ENCODE measurements around the gene TMEM243. TPM values are rescaled to one million over a fixed set of nuclear protein-coding genes. Genes with fewer than 3 reads are reported as not detected.

Gene TMEM243
- total and polyA plus RNA-seq, 5 donors = 7.1 to 11.2 (median 8.8) TPM

DNA sequence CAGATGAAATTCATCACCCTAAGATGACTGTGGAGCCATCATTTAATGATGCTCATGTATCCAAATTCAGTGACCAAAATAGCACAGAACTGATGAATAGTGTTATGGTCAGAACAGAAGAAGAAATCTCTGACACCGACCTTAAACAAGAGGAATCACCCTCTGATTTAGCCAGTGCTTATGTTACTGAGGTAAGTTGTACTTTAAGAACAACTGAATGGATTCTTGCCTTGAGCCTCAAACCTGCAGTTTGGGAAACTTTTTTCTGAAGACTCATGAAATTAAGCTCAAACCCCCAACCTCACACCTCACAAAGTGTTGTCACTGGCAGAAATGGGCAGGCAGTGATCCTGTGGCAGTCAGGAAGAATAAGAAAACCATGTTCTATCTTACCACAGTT lies 25.6 kb downstream of the TMEM243 start:
- H3K9me3 ChIP-seq (ENCODE audit: control insufficient read depth, low read length) = no peaks in the 10 kb centered on the region
- ATAC-seq (no peak), DNase-seq (no peak)
- H3K4me3 ChIP-seq (ENCODE audit: low read length) = no peak overlapping the region
- H3K27me3 ChIP-seq (ENCODE audit: control insufficient read depth, insufficient read depth) = no peaks in the 10 kb centered on the region
- 87% methylated on average over 1 of the region's 1 CpG for WGBS
- H3K4me1 ChIP-seq (ENCODE audit: control insufficient read depth, insufficient read depth, low read length) = no peaks in the 10 kb centered on the region
- intact Hi-C loops (cut with DNase I) = no loop called here
- no peak overlapping the region for H3K27ac ChIP-seq (ENCODE audit: low read length)

DNA sequence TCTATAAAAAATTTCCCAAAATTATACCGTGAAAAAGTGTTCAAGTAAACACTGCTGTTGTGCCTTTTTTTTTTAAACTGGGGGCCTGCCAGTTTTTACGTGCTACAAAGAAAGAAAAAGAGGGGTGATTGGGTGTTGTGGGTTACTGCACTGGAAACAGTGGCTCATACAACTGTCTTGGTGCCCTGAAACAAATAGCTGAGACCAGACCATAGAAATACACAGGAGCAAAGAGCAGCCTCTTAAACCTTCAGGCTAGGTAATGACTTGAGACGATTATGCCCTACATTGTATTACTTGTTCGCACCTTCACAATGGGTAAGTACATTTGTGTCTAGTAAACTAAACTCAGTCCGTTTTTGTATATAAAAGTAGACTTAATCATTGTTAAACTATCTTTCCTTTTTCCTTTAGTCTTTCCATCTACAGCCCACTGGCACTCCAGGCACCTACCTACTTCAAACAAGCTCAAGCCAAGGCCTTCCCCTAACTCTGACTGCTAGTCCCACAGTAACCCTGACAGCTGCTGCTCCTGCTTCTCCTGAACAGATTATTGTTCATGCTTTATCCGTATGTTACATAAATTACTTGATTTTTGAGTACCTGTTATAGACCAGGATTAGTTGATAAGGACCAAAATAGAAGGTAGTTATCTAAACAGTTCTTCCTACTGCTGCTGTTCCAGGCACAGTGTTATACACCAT lies 26.6 kb downstream of the TMEM243 start:
- Histone ChIP-seq H3K4me1 (ENCODE audit: control insufficient read depth, insufficient read depth, low read length) (no peaks in the 10 kb centered on the region), H3K27ac (ENCODE audit: low read length) (no peak overlapping the region), H3K27me3 (ENCODE audit: control insufficient read depth, insufficient read depth) (no peaks in the 10 kb centered on the region), H3K9me3 (ENCODE audit: control insufficient read depth, low read length) (no peaks in the 10 kb centered on the region), H3K4me3 (ENCODE audit: low read length) (no peak overlapping the region)
- intact Hi-C loops (cut with DNase I) = no loop called here
- DNase-seq (no peak), ATAC-seq (no peak)
- WGBS = 72% methylated on average over 6 of the region's 6 CpGs

DNA sequence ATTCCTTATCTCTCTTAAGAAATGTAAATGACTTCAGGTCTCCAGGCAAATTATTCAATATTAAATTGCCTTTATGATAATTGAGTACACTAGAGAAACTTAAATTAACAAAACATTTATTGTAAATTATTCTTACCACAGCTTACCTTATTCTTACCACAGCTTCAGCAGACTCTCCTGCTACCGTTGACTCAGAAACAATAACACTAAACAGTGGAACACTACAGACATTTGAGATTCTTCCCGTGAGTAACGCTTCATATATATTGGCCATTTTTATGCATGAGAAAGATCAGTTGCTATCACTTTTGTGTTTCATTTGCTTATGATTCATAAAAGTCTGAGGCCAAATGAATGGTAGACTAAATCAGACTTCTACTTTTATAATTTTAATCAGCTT lies 28.7 kb downstream of the TMEM243 start:
- H3K4me3 ChIP-seq (ENCODE audit: low read length) = no peak overlapping the region
- no peak overlapping the region for H3K27ac ChIP-seq (ENCODE audit: low read length)
- DNase-seq (no peak), ATAC-seq (no peak)
- WGBS = 91% methylated on average over 3 of the region's 3 CpGs
- no peaks in the 10 kb centered on the region for H3K27me3 ChIP-seq (ENCODE audit: control insufficient read depth, insufficient read depth)
- intact Hi-C loops (cut with DNase I) = no loop called here
- no peaks in the 10 kb centered on the region for H3K4me1 ChIP-seq (ENCODE audit: control insufficient read depth, insufficient read depth, low read length)
- no peaks in the 10 kb centered on the region for H3K9me3 ChIP-seq (ENCODE audit: control insufficient read depth, low read length)

DNA sequence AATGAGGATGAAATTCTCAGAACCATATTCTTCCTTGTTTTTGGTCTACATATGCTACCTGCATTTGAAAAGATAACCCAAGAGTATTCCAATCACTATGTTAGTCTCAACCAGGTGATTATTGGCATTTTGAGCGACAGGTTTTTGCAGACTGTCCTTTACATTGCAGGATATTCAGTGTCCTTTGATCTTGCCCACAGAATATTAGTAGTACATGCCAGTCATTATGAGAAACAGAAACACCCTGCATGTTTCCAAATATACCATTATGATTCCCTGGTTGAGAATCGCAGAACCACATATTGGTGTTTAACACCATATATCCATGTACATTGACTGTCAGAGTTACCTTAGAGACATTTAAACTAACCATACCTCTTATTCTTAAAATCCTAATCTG lies 30.6 kb downstream of the TMEM243 start:
- no peaks in the 10 kb centered on the region for H3K4me1 ChIP-seq (ENCODE audit: control insufficient read depth, insufficient read depth, low read length)
- ATAC-seq (no peak), DNase-seq (no peak)
- WGBS = 97% methylated on average over 2 of the region's 2 CpGs
- no peaks in the 10 kb centered on the region for H3K9me3 ChIP-seq (ENCODE audit: control insufficient read depth, low read length)
- no peak overlapping the region for H3K27ac ChIP-seq (ENCODE audit: low read length)
- intact Hi-C loops (cut with DNase I) = no loop called here
- H3K4me3 ChIP-seq (ENCODE audit: low read length) = no peak overlapping the region
- no peaks in the 10 kb centered on the region for H3K27me3 ChIP-seq (ENCODE audit: control insufficient read depth, insufficient read depth)

DNA sequence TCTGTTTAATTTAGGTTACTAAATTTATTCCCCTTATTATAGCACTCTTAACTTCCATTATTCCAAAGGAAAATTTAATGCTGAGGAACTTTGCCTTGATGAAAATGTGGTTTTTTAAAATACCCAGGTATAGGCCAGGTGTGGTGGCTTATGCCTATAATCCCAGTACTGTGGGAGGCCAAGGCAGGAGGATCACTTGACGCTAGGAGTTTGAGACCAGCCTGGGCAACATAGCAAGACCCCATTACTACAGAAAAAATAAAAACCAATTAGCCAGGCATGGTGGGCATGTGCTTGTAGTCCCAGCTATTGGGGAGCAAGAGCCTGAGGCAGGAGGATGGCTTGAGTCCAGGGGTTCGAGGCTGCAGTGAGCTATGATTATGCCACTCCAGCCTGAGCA lies 32.4 kb downstream of the TMEM243 start:
- Histone ChIP-seq H3K27ac (ENCODE audit: low read length) (no peak overlapping the region), H3K27me3 (ENCODE audit: control insufficient read depth, insufficient read depth) (no peaks in the 10 kb centered on the region), H3K4me1 (ENCODE audit: control insufficient read depth, insufficient read depth, low read length) (no peaks in the 10 kb centered on the region), H3K4me3 (ENCODE audit: low read length) (no peak overlapping the region), H3K9me3 (ENCODE audit: control insufficient read depth, low read length) (no peaks in the 10 kb centered on the region)
- DNase-seq (no peak), ATAC-seq (no peak)
- intact Hi-C loops (cut with DNase I) = no loop called here
- WGBS = 99% methylated on average over 2 of the region's 2 CpGs

DNA sequence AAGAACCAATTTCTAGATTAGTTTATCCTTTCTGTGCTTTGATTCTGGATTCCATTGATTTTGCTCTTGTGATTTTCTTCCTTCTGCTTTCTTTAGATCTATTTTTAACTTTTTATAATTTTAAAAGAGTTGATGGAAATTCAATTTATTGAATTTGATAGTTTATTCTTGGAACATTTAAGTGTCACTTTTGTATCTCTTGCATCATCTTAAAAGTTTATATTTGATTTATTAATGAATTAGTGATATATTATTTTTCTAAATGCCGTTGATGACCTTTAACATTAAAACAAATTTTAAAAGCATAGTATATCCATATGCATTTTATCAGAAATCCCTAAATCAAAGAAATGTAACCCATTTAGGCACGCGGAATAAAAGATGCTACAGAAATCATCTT lies 40.4 kb downstream of the TMEM243 start:
- no peak for DNase-seq
- Histone ChIP-seq H3K9me3 (ENCODE audit: control insufficient read depth, low read length) (no peaks in the 10 kb centered on the region), H3K4me3 (ENCODE audit: low read length) (no peak overlapping the region), H3K27ac (ENCODE audit: low read length) (no peak overlapping the region), H3K27me3 (ENCODE audit: control insufficient read depth, insufficient read depth) (no peaks in the 10 kb centered on the region), H3K4me1 (ENCODE audit: control insufficient read depth, insufficient read depth, low read length) (no peaks in the 10 kb centered on the region)
- WGBS = 96% methylated on average over 3 of the region's 3 CpGs
- intact Hi-C loops (cut with DNase I) = no loop called here
- no peak for ATAC-seq

DNA sequence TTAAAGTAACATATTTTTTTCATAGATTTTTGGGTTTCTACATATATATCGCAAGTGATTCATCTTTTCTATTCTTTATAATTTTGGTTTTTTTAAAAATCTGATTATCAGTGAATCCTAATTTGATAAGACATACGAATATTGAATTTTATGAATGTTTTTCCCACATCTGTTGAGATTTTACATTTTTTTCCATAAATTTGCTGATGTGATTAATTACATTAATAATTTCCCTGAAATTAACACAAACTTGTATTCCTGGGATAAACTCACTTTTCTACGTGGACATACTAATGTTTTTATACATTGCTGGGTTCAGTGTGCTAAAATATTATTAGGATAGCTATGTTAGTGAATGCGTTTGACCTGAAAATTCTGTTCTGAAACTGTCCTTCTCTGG lies 41.2 kb downstream of the TMEM243 start:
- ATAC-seq = no peak
- no peak for DNase-seq
- whole genome bisulfite sequencing = 96% methylated on average over 4 of the region's 4 CpGs
- Histone ChIP-seq H3K27ac (ENCODE audit: low read length) (no peak overlapping the region), H3K9me3 (ENCODE audit: control insufficient read depth, low read length) (no peaks in the 10 kb centered on the region), H3K27me3 (ENCODE audit: control insufficient read depth, insufficient read depth) (no peaks in the 10 kb centered on the region), H3K4me3 (ENCODE audit: low read length) (no peak overlapping the region), H3K4me1 (ENCODE audit: control insufficient read depth, insufficient read depth, low read length) (no peaks in the 10 kb centered on the region)
- intact Hi-C loops (cut with DNase I) = no loop called here

DNA sequence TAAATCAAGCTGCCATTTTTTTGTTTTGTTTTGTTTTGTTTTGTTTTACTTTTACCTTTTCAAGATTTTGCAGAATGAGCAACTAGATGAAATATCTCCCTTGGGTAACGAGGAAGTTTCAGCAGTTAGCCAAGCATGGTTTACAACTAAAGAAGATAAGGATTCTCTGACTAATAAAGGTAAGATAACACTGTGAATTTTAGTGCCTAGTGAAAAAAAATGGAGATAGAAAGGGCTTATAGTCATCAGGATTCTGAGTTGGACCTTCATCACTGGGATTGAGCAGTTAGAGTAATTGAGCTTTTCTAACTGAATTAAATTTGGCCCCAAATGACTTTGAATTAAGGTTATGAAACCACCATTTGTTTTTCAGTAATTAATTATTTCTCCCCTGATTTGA lies 46.1 kb downstream of the TMEM243 start:
- 93% methylated on average over 1 of the region's 1 CpG for WGBS
- no peaks in the 10 kb centered on the region for H3K4me1 ChIP-seq (ENCODE audit: control insufficient read depth, insufficient read depth, low read length)
- H3K9me3 ChIP-seq (ENCODE audit: control insufficient read depth, low read length) = no peaks in the 10 kb centered on the region
- no peaks in the 10 kb centered on the region for H3K27me3 ChIP-seq (ENCODE audit: control insufficient read depth, insufficient read depth)
- ATAC-seq (no peak), DNase-seq (no peak)
- intact Hi-C loops (cut with DNase I) = no loop called here
- no peak overlapping the region for H3K27ac ChIP-seq (ENCODE audit: low read length)
- H3K4me3 ChIP-seq (ENCODE audit: low read length) = no peak overlapping the region

DNA sequence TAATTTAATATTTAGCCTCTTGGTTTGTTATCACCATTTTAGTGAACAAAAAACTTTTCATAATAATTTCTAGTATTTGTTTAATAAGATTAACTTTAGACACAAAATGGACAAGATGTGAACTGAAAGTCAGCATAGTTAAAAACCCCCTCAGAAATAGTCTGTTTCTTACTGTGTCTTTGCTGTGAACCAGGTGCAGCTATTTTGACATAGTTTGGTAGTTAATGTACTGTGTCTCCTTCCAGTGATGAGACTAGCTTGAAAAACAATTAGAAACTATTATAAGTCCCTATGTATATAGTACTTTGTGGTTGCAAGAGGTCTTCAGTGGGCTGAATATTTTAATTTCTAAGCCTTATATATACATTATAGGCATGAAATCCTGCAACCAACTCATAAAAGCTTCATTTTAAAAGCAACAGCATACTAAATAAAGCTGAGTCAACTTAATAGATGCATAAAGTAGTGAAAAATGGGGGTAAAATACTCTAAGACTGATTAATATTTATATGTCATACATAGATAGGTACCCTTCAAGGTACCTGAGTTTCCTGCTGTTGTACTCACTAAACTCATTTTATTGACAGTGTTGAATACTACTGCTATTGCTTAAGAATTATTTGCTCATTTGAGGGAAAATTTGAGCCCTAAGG lies 48.1 kb downstream of the TMEM243 start:
- H3K4me1 ChIP-seq (ENCODE audit: control insufficient read depth, insufficient read depth, low read length) = no peaks in the 10 kb centered on the region
- DNase-seq (no peak), ATAC-seq (no peak)
- intact Hi-C loops (cut with DNase I) = no loop called here
- H3K27me3 ChIP-seq (ENCODE audit: control insufficient read depth, insufficient read depth) = no peaks in the 10 kb centered on the region
- H3K27ac ChIP-seq (ENCODE audit: low read length) = no peak overlapping the region
- H3K9me3 ChIP-seq (ENCODE audit: control insufficient read depth, low read length) = no peaks in the 10 kb centered on the region
- no peak overlapping the region for H3K4me3 ChIP-seq (ENCODE audit: low read length)

DNA sequence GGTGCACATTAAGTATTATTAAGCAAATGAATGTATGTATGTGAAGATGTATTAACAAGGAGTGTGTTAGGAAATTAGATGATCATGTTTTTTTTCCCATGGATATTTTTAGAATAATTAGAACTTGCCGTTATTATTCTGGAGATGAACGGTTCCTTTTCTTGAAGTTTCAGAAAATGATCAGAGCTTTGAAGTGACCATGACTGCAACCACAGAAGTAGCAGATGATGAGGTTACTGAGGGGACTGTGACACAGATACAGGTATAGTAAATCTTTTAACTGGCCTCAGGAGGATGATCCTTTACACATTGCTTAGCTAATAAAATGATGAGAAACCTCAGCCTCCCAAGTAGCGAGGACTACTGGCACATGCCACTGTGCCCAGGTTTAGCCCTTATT lies 48.7 kb downstream of the TMEM243 start:
- intact Hi-C loops (cut with DNase I) = no loop called here
- ATAC-seq = no peak
- 85% methylated on average over 3 of the region's 3 CpGs for WGBS

DNA sequence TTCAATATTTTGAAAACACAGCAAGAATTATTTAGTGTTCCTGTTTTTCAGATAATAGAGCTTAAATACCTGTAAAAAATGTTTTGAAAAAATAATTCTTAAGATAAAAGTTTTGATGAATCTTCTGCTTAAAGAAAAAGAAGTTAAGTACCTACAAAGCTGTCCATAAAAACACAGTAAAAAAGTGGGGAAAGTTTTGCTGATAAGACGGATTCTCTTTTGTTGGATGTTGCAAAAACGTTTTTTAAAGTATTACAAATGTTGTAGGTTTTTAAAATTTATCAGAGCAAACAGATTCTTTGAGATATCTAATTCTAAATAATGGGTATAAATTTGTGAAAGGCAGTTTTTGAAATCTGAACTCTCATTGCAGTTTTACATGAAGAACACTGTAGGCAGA lies 55.1 kb downstream of the TMEM243 start:
- no peaks in the 10 kb centered on the region for H3K9me3 ChIP-seq (ENCODE audit: control insufficient read depth, low read length)
- WGBS = 78% methylated on average over 2 of the region's 2 CpGs
- no peaks in the 10 kb centered on the region for H3K4me1 ChIP-seq (ENCODE audit: control insufficient read depth, insufficient read depth, low read length)
- no peak overlapping the region for H3K4me3 ChIP-seq (ENCODE audit: low read length)
- ATAC-seq = no peak
- no peak overlapping the region for H3K27ac ChIP-seq (ENCODE audit: low read length)
- intact Hi-C loops (cut with DNase I) = loop anchor here in 3 of 4 donors (10.0 kb wide), 2 partner anchors 50 to 60 kb away; partner anchors contain the start of gene TMEM243 (in 2 of the 3)
- DNase-seq = no peak
- no peaks in the 10 kb centered on the region for H3K27me3 ChIP-seq (ENCODE audit: control insufficient read depth, insufficient read depth)

More for the DNA sequence above, 48.7 kb downstream of the TMEM243 start:
- no peak overlapping the region for H3K4me3 ChIP-seq (ENCODE audit: low read length)
- DNase-seq = no peak
- H3K4me1 ChIP-seq (ENCODE audit: control insufficient read depth, insufficient read depth, low read length) = no peaks in the 10 kb centered on the region
- H3K27ac ChIP-seq (ENCODE audit: low read length) = no peak overlapping the region
- H3K9me3 ChIP-seq (ENCODE audit: control insufficient read depth, low read length) = no peaks in the 10 kb centered on the region
- H3K27me3 ChIP-seq (ENCODE audit: control insufficient read depth, insufficient read depth) = no peaks in the 10 kb centered on the region

Measured in right cardiac atrium (tissue), 5 donors.